Sigmoid colon (tissue), 7 donors: ENCODE measurements around the gene CES3. TPM values are rescaled to one million over a fixed set of nuclear protein-coding genes. Genes with fewer than 3 reads are reported as not detected.

Source experiments
- DNase-seq: peaks from one replicate; pipeline ENCODE4 v3.0.0-alpha.2; 2019
- H3K27ac ChIP-seq, 4 donors: fragments of 200-600 bp; sonication (generic); one replicate each; pipeline ENCODE4 v1.5.1; 2016 to 2019; ENCODE audit warnings: mild to moderate bottlenecking in 1 of 4
- H3K27me3 ChIP-seq, 3 donors: fragments of 200-600 bp; sonication (generic); one replicate each; pipeline ENCODE4 v1.5.1; 2019; ENCODE audit warnings: mild to moderate bottlenecking in 1 of 3
- H3K36me3 ChIP-seq, 4 donors: fragments of 200-600 bp; sonication (generic); one replicate each; pipeline ENCODE4 v1.5.1; 2016 to 2019
- H3K4me1 ChIP-seq, 4 donors: fragments of 200-600 bp; sonication (generic); one replicate each; pipeline ENCODE4 v1.5.1; 2017 to 2019
- H3K4me3 ChIP-seq, 4 donors: fragments of 200-600 bp; sonication (generic); one replicate each; pipeline ENCODE4 v1.5.1; 2017 to 2019; ENCODE audit warnings: mild to moderate bottlenecking in 2 of 4, moderate library complexity in 1 of 4
- H3K9me3 ChIP-seq, 4 donors: fragments of 200-600 bp in 3 of 4; sonication (generic) in 3 of 4; one replicate each; pipeline versions ENCODE4 v1.5.1 to v1.6.1; 2013 to 2019
- EP300 ChIP-seq, 4 donors: sonication (generic); formaldehyde crosslinking; IDR thresholded peaks; one replicate each; pipeline ENCODE4 v1.6.1; 2017; ENCODE audit warnings: antibody characterized with exemption in 4 of 4
- POLR2A ChIP-seq, 2 donors: fragments of 450-650 bp; IDR thresholded peaks; one replicate each; pipeline ENCODE4 v1.6.1; 2016; ENCODE audit warnings: antibody characterized with exemption in 2 of 2, mild to moderate bottlenecking in 2 of 2, moderate library complexity in 2 of 2
- POLR2AphosphoS5 ChIP-seq, 4 donors: sonication (generic); formaldehyde crosslinking; IDR thresholded peaks; one replicate each; pipeline ENCODE4 v1.6.1; 2017; ENCODE audit warnings: antibody characterized with exemption in 4 of 4
- WGBS, 2 donors: extraction: QIAGEN DNeasy Blood & Tissue Kit; methylation state at CpG; one replicate each; pipeline ENCODE4 v1.1.7; 2013; 5-methylcytosine and 5-hydroxymethylcytosine counted together
- intact Hi-C: fragments of 100-400 bp; cut with DNase I; formaldehyde crosslinking; loops from one replicate; pipeline ENCODE4 v1.15.1; 2023
- polyA plus RNA-seq, 3 donors: library from polyadenylated mRNA; stranded (reverse); fragments of 200-250 nt; gene quantifications; one replicate each; pipeline ENCODE4 v1.2.3, GENCODE V29; 2013
- total RNA-seq, 4 donors: library from RNA; depleted of rRNA; stranded (reverse); fragments of >200 nt; gene quantifications; one replicate each; pipeline ENCODE4 v1.1.0, GENCODE V29; 2016
- TF ChIP-seq, protein P1 (sequence below), 4 experiments: fragments of 450-650 bp in 3 of 4; fragments of 200-600 bp in 1 of 4; IDR thresholded peaks; one replicate each; pipeline ENCODE4 v1.5.1; 2016 to 2019; ENCODE audit warnings: antibody characterized with exemption in 4 of 4, mild to moderate bottlenecking in 3 of 4, moderate library complexity in 2 of 4
- donor health status: healthy with polysubstance abuse.
- donor health status: Bipolar disorder and iron deficiency.
- donor health status: healthy.

The CES3 gene
- total and polyA plus RNA-seq, 7 donors, result 0.16 to 48.4 (median 6.7) TPM; not detected in 1

DNA sequence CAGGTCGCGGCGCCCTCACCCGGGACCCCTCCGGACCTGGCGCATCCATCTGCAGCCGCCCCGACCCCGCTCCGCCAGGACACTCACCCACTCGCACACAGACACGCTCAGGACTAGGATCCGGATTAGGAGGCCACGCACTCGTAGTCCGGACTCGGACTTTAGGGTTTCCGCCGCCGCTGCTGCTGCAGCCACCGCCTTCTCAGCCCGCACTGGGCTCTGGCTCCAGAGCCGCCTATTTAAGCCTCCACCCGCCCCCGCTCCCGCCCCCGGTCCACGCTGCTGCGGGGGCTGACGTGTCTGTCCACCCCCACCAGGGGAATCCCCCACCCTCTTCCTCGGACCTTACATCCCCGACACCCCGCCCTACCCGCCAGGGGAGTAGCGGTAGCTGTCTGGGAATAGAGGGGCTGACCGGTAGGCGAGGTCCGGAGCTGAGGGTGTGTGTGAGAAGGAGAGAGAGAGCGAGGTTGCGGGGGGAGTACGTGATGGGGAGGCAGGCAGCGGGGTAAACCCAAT lies 35.7 kb upstream of the CES3 start, which contains the start of gene RRAD:
RRAD (minus strand) TSS at position 214 of the 519 bp plus-strand sequence. CDS start 356 bp downstream, outside the sequence.
- DNase-seq, result peak; percentile 77
- H3K4me1 ChIP-seq, result peaks cover 0 to 58% (median 48%) of the 10 kb centered on the region in 4 donors
- TF ChIP-seq POLR2AphosphoS5 (IDR thresholded peaks at IDR 0.05) (peak in 3 of 4 donors; percentile 77 to 84 (median 84)), EP300 (IDR thresholded peaks at IDR 0.05) (no peak), POLR2A (IDR thresholded peaks at IDR 0.05) (peak in 1 of 2 donors; percentile 30)
- TF ChIP-seq, protein P1, sequence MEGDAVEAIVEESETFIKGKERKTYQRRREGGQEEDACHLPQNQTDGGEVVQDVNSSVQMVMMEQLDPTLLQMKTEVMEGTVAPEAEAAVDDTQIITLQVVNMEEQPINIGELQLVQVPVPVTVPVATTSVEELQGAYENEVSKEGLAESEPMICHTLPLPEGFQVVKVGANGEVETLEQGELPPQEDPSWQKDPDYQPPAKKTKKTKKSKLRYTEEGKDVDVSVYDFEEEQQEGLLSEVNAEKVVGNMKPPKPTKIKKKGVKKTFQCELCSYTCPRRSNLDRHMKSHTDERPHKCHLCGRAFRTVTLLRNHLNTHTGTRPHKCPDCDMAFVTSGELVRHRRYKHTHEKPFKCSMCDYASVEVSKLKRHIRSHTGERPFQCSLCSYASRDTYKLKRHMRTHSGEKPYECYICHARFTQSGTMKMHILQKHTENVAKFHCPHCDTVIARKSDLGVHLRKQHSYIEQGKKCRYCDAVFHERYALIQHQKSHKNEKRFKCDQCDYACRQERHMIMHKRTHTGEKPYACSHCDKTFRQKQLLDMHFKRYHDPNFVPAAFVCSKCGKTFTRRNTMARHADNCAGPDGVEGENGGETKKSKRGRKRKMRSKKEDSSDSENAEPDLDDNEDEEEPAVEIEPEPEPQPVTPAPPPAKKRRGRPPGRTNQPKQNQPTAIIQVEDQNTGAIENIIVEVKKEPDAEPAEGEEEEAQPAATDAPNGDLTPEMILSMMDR (IDR thresholded peaks at IDR 0.05), result peak in 1 of 4 experiments; percentile 17
- intact Hi-C loops, result loop anchor here (1.0 kb wide), 1 partner anchor 27 kb away; no protein-coding TSS in a partner anchor
- 7 to 9% methylated on average over 42 of the region's 42 CpGs for WGBS, 2 donors
- H3K4me3 ChIP-seq, result peak within 1 kb of the TSS; percentile 51 to 85 (median 58)
- peak within 1 kb of the TSS; percentile 81 to 96 (median 90) for H3K27ac ChIP-seq
- no peaks in the 10 kb centered on the region for H3K9me3 ChIP-seq
- peaks cover 0 to 11% (median 7%) of the 10 kb centered on the region in 4 donors for H3K36me3 ChIP-seq
- H3K27me3 ChIP-seq, result no peaks in the 10 kb centered on the region

DNA sequence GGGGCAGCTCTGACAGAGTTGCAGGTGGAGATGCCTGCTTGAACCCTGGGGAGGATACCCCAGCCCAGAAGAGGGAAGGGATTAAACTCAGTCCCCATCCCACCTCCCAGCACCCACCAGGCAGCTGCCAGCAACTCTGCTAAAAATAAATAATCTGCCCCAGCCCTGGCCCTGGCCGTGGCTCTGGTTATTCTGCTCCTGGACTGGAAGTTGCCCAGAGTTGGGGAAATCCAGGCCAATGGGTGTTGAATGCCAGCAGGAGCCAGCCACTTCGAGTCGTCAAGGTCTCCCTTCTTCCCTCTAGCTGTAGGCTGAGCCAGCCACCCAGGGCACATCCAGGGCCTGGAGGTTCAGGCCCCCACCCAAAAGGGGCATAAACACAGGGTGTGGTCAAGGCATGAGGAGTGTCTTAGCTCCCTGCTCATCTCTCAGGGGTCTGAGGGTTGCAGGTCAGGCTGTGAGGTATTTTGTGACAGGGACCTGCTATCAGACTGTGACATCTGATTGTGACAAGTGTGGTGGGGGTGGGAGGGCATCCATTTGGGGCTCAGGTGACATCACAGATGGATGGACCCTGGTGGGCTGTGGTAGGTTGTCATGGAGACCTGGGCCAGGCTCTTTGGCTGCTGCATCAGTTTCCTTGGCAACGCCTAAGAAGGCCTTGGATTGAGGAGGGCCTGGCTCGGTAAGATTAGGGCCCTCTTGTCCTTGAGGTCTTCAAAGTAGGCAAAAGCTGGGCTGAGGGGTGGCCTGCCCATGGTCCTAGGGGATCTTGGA lies 34.7 kb upstream of the CES3 start:
- no peak for TF ChIP-seq EP300 (IDR thresholded peaks at IDR 0.05)
- TF ChIP-seq, protein P1 (IDR thresholded peaks at IDR 0.05), result no peak
- TF ChIP-seq POLR2AphosphoS5 (IDR thresholded peaks at IDR 0.05), result no peak
- TF ChIP-seq POLR2A (IDR thresholded peaks at IDR 0.05), result no peak
- Histone ChIP-seq H3K9me3 (no peaks in the 10 kb centered on the region), H3K4me3 (peak overlapping the region in 1 of 4 donors; percentile 85), H3K36me3 (peaks cover 0 to 8% (median 6%) of the 10 kb centered on the region in 4 donors), H3K27ac (peak overlapping the region; percentile 81 to 96 (median 90)), H3K27me3 (no peaks in the 10 kb centered on the region), H3K4me1 (peaks cover 0 to 52% (median 48%) of the 10 kb centered on the region in 4 donors)
- DNase-seq, result peak; percentile 77
- intact Hi-C loops, result no loop called here
- WGBS, 2 donors, result 76 to 77% methylated on average over 5 of the region's 5 CpGs

DNA sequence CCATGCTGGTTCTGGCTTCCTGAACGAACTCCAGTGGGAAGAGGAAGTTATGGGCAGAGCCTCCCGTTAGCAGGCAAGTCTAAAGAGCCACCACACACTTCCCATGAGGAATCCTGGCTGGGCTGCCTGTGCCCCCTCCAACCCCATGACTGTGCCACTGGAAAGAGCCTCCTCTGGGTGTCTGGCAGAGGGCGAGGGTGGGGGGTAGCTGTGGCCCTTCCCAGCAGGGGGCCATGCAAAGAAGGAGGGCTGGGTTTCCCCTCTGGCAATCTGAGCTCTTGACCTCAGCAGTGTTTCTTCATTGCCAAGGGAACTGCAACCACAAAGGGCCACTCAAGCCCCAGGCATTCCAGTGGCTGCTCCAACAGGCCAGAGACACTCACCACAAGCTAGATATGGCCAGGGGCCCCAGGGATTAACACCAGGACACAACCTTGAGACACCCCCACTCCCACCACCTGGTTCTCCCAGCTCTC lies 34.1 kb upstream of the CES3 start:
- Histone ChIP-seq H3K4me1 (peaks cover 0 to 52% (median 48%) of the 10 kb centered on the region in 4 donors), H3K36me3 (peaks cover 0 to 6% (median under 1%) of the 10 kb centered on the region in 4 donors), H3K4me3 (no peak overlapping the region), H3K27me3 (no peaks in the 10 kb centered on the region), H3K9me3 (no peaks in the 10 kb centered on the region), H3K27ac (peak overlapping the region; percentile 81 to 96 (median 90))
- TF ChIP-seq POLR2AphosphoS5 (IDR thresholded peaks at IDR 0.05) (no peak), EP300 (IDR thresholded peaks at IDR 0.05) (no peak), POLR2A (IDR thresholded peaks at IDR 0.05) (no peak)
- TF ChIP-seq, protein P1 (IDR thresholded peaks at IDR 0.05), result no peak
- intact Hi-C loops, result no loop called here
- DNase-seq, result no peak
- 61 to 72% methylated on average over 3 of the region's 3 CpGs for WGBS, 2 donors

DNA sequence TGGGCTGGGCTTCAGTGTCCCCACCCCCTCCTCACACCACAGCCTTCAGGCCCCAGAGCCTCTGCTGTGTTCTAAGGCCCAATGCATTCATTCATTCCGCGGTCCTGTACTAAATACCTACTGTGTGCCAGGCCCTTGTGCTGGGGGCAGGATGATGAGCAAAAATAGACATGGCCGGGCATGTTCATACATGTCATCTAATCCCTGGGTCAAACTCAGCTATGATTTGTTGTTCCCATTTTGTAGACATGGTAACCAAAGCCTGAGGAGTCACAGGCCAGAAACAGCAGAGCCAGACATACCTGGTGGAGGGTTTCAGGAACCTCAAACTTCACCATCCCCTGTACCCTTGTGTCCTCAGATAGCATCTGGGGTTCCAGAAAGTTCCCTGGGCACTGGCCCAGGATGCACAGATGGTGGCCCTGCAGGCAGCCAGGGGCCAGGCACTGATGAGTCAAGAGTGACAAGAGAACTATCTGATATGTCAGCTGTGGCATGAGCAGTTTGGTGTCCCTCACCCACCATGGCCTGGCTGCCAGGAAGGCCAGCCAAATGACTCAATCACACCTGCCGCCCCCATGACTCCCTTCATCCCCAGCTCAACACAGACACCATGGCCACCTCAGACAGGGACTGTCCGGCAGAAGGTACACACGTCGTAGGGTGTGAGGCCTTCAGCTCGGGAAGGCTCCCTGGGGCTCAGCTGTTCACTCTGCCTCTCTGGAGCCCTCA lies 33.0 kb upstream of the CES3 start:
- Histone ChIP-seq H3K27me3 (no peaks in the 10 kb centered on the region), H3K4me3 (no peak overlapping the region), H3K27ac (peak overlapping the region in 1 of 4 donors; percentile 14), H3K4me1 (peaks cover 0 to 54% (median 44%) of the 10 kb centered on the region in 4 donors), H3K36me3 (peaks cover 0 to 12% (median 0%) of the 10 kb centered on the region in 4 donors), H3K9me3 (no peaks in the 10 kb centered on the region)
- DNase-seq, result no peak
- 93 to 96% methylated on average over 8 of the region's 8 CpGs for WGBS, 2 donors
- no peak for TF ChIP-seq POLR2A (IDR thresholded peaks at IDR 0.05)
- intact Hi-C loops, result loop anchor here (1.0 kb wide), 1 partner anchor 33 kb away; no protein-coding TSS in a partner anchor
